Erythroblast (primary cell): ENCODE data around the gene DYNLT1.
"Not testable (repeated sequence)": the region's sequence is repeated elsewhere in the genome, so short reads cannot be mapped to it uniquely, and the experiment has no call there.

Experiments
- DNase-seq, 2 experiments: peaks; one replicate each; lab custom pipeline; 2025; lab: John Stamatoyannopoulos, UW
- GATA1 ChIP-seq: IDR thresholded peaks from 2 replicates; pipeline ENCODE4 v1.6.1; 2011; ENCODE audit warnings: low read depth, mild to moderate bottlenecking, control low read depth, low read length, moderate library complexity
- POLR2A ChIP-seq: IDR thresholded peaks from 2 replicates; pipeline ENCODE4 v1.6.1; 2011; ENCODE audit warnings: mild to moderate bottlenecking, low read length

DYNLT1 gene

DNA sequence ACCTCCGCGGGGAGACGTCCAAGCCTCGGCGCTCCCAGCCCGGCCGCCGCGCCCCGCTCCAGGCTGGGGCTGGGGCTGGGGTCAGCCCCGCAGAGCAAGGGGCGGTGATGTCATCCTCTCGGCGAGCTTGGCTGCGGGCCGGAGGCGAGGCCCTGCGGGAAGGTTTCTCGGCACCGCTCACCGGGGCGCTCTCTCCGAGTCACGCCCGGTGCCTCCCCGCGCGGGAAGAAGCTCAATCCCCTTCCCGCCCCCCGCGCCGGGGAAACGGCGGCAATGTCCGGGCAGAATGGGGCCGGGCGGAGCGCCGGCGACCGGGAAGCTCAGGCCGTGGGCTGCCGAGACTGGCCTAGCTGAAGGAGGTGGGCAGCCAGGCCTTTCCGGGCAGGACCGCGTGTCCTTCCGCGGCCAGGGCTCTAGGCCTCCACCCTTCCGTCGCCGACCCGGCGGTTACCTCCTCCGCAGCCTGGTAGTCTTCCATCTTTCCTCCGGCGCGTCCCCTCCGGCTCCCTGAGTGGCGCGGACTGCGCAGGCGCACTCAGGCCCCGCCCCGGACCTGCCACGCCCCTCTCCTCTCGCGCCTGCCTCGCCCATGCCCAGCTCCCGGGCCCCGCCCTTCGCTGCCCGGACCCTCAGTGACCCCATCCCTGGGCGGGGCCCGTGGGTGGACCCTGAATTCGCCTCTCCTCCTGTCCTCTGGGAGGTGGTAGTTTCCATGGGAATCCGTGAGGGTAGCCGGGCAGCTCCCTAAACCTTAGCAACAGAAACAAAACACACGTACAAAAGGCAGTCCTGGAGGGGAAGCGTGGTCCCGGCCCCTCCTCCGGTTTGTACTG is at the start of gene DYNLT1:
DYNLT1 (minus strand) TSS at position 513 of the 833 bp plus-strand sequence; CDS start at position 478, 35 bp downstream.
- TF ChIP-seq POLR2A (peak; percentile 93), GATA1 (no peak)
- peak; percentile 89 to 93 for DNase-seq

DNA sequence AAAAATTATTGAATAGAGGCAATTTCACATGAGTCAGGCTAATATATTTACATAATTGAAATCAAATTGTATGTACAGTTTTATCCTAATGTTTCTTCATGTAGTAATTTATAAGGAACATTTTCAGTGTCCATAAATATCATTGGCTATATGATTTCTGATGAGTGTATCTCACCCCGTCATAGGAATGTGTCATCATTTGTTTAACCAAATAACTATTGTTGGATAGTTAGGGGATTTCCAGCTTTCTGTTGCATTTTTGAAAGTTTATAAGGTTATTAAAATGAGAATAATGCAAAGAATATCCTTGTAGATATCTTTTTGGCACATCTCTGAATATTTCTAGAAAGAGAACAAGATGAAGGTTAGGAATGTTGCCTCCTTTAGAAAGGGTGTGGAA is 44.3 kb upstream of the DYNLT1 start:
- TF ChIP-seq POLR2A (no peak), GATA1 (no peak)
- no peak for DNase-seq

DNA sequence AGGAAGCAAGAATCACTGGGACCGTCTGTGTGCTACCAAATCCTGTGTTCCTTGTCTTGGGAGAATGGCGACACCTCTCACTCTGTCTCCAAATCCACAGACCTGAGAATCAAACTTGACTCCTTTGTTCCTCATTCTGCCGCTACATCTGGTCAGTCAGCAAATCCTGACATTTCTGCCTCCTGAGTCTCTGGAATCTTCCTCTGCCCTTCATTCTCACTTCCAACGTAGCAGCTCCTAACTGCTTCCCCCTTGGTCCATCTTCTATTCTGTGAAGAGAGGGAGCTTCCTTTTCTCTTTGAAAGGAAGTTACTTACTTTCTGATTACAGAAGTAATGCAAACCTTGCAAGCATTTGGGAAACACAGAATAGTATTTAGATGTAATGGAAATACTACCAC is 43.0 kb upstream of the DYNLT1 start:
- DNase-seq = no peak

DNA sequence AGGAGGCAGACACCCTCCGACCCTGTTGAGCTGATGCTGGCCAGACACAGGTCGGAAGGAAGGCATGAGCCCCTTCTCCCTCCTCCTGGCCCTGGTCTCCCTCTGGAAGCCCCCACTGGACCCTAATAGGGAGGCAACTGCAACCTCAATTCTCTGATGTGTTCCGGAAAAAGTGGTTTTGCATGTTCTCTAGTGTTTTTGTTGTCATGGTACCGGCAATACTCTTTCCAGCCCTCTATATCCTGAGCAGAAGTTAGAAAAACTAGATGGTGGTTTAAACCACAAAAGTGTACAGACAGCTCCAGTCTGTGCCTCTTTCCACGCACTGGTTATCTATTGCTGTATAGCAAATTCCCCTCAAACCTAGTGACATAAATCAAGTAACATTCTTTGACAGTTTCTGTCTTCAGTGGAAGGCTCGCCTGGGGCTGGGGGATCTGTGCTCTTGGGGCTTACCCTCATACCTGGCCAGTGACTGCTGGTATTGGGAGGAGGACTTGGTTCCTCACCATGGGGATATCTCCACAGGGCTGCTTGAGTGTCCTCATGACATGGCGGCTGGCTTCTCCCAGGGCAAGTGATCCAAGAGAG is 42.3 kb upstream of the DYNLT1 start:
- no peak for TF ChIP-seq POLR2A
- no peak for TF ChIP-seq GATA1
- DNase-seq = no peak

More for the DNA sequence above, 43.0 kb upstream of the DYNLT1 start:
- no peak for TF ChIP-seq POLR2A
- TF ChIP-seq GATA1 = no peak

DNA sequence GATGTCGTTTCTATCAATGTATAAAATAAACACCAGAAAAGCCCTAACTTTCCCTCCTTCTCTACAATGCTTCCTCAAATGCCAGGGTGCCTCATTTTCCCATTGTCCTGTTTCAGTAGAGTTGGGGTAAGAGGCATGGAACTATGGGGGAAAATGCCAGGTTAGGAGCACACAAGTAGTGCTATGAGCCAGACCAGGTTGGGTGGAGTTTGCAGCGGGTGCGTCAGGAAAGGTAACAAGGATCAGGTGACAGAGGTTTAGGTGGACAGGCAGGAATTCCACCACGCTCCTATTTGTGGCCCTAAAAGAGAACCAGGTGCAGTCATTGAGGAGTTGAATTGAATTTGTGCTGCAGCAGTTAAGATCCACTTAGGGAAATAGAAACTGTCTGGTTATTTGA is 41.8 kb upstream of the DYNLT1 start:
- no peak for DNase-seq
- TF ChIP-seq POLR2A (no peak), GATA1 (no peak)

DNA sequence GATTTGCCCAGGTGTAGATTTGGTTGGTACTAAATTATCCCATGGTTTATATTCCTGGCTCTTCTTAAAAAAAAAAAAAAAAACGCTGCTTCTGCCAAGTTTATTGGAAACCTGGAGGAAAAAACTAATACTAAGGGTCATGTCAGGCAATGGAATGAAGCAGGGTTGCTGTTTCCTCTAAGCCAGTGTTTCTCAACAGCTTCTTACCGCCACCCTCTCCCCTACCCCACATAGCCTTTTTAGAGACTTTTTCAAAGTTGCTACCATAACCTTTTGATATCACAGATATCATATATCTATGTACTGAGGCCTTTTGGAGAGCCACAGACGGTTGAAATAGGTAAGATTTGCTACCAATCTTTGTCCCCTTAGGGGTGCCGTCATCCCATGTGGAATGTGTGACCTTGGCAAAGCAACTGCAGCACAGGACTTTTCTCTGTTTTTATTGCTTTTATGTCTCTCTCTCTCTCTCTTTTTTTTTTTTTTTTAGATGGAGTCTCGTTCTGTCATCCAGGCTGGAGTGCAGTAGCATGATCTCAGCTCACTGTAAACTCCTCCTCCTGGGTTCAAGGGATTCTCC is 40.3 kb upstream of the DYNLT1 start:
- no peak for DNase-seq
- TF ChIP-seq GATA1 (no peak), POLR2A (no peak)

DNA sequence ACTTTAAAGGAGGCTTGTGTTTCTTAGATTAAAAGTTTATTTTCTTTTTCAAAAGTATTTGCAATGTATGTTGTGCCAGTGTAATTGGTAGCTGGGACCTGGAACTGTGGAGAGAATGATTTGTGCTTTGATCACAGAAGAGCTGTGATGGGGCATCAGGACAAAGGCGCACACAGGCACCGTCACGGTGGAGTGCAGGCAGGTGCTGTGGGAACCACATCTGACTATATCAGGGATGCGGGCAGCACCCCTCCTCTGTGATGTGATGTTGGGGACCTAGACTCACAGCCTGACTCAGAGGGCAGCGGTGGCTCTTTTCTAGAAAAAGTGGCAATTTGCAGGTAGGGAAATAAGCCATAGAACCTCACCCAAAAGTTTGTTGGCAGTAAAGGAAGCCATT is 39.8 kb upstream of the DYNLT1 start:
- DNase-seq = no peak
- no peak for TF ChIP-seq POLR2A
- no peak for TF ChIP-seq GATA1

DNA sequence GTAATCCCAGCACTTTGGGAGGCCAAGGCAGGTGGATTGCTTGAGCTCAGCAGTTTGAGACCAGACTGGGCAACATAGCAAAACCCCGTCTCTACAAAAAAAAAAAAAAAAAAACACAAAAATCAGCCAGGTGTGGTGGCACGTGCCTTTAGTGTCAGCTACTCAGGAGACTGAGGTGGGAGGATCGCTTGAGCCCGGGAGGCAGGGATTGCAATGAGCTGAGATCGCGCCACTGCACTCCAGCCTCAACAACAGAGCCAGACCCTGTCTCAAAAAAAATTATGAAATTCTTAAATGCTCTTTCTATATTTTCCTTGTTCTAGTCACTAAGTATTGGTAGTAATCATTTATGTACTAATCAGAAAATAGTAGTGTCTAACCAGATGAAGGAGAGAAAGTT is 35.9 kb upstream of the DYNLT1 start:
- DNase-seq = no peak
- TF ChIP-seq GATA1 = no peak
- TF ChIP-seq POLR2A = no peak

DNA sequence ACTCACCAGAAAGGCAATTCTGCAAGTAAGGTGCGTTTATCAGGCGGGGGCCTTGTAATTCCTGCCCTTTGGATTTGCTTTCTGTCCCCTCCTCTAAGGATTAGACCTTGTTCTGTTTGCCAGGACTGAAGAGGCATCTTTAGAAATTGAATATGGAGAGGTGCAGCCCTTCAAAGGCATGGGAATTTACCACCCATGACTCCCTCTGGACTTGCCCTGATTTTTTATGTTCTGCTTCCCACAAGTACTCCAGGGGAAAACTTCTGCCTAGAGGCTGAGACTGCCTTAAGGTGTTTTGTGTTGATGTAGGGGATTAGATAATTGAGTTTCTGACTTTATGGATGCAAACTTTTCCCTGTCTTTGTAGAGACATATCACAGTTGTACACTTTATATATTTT is 35.5 kb upstream of the DYNLT1 start:
- no peak for TF ChIP-seq POLR2A
- TF ChIP-seq GATA1 = no peak
- no peak for DNase-seq

DNA sequence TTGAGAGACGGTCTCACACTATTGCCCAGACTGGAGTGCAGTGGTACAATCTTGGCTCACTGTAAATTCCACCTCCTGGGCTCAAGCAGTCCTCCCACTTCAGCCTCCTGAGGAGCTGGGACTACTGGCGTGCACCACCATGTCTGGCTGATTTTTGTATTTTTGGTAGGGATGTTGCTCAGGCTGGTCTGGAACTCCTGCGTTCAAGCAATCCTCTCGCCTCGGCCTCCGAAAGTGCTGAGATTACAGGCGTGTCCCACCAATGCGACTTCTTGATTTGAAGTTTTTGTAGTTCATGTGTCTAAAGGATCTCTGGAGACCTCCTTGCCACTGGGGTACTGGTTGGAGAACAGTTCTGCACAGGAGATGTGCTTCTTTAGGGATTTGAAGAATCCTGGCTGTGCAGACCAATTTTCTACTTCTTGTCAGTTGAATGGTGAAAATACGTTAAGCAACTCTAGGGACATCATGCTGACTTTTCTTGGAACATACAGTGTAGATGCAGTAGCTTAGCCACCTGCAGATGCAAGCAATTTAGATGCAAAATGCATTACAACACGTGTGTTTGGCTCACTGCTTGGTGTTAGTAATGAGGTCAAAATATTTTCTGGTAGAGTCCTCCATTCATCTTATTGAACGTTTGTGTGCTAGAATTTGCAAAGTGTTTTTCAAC is 33.5 kb upstream of the DYNLT1 start:
- TF ChIP-seq GATA1 (no peak), POLR2A (no peak)
- DNase-seq = no peak

DNA sequence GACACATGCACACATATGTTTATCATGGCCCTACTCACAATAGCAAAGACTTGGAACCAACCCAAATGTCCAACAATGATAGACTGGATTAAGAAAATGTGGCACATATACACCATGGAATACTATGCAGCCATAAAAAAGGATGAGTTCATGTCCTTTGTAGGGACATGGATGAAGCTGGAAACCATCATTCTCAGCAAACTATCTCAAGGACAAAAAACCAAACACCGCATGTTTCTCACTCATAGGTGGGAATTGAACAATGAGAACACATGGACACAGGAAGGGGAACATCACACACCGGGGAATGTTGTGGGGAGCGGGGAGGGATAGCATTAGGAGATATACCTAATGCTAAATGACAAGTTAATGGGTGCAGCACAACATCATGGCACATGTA is 32.6 kb upstream of the DYNLT1 start:
- DNase-seq = not testable (repeated sequence)

DNA sequence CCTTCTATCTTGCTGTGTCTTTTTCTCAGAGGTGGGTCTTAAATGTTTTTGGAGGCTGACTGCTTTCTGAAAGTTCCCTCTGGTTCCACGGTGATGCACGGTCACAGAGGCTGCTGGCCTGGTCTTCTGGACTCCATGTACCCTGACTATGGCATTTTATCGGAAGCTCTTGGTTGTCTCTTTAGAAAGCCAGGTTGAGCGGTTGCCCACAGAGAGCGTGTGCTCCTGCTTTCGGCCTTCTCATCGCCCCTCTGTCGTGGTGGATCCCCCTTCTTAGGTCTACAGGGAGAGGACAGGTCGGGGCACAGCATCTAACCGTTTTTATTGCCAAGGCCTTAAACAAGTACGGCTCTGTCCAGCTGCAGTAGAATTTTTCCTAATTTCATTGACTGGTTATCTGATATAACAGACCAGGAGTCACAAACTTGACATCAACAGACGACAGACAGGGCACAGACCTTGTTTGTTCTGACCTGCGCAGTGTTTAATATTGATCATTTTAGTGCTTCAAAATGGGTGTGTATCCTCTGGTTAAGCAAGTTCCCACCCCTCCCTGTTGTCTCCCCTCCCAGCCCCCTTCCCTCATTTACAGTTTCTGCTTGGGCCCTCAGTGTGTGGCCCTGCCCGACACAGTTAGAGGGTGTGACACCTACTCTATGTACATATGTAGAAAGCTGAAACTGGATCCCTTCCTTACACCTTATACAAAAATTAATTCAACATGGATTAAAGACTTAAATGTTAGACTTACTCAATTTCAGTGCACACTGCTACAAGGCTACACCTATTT is 30.0 kb upstream of the DYNLT1 start:
- TF ChIP-seq GATA1 (no peak), POLR2A (no peak)
- DNase-seq = no peak

DNA sequence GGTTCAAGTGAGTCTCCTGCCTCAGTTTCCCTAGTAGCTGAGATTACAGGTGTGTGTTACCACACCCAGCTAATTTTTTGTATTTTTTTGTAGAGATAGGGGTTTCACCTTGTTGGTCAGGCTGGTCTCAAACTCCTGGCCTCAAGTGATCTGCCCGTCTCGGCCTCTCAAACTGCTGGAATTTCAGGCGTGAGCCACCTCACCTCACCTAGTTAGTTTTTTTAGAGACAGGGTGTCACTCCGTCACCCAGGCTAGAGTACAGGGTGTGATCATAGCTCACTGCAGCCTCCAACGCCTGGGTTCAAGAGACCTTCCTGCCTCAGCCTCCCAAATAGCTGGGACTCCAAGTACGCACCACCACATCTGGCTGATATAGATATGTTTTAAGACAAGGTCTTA is 28.2 kb upstream of the DYNLT1 start:
- TF ChIP-seq GATA1 (no peak), POLR2A (no peak)
- no peak for DNase-seq

DNA sequence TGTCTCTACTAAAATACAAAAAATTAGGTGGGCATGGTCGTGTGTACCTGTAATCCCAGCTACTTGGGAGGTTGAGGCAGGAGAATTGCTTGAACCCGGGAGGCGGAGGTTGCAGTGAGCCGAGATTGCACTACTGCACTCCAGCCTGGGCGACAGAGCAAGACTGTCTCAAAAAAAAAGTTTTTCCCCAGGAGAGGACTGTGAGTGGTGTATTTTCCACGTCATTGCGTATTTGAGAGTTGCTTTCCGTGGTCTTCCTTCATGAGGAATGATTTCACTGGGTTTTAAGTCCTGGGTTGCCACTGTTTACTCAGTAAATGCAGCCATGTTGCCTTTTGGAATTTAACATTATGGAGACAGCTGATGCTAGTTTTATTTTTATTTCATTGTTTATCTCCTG is 27.6 kb upstream of the DYNLT1 start:
- DNase-seq = not testable (repeated sequence)
